T-helper 9 cell (primary cell): ENCODE measurements around the gene SSNA1.
"Not testable (repeated sequence)": the region's sequence is repeated elsewhere in the genome, so short reads cannot be mapped to it uniquely, and the experiment has no call there.

Source experiments
- DNase-seq: peaks from one replicate; pipeline ENCODE4 v3.0.0-alpha.2; 2020

The SSNA1 gene

GRCh38 chr9:137234758-137235423 is 46.4 kb downstream of the SSNA1 start:
- no peak for DNase-seq

DNA sequence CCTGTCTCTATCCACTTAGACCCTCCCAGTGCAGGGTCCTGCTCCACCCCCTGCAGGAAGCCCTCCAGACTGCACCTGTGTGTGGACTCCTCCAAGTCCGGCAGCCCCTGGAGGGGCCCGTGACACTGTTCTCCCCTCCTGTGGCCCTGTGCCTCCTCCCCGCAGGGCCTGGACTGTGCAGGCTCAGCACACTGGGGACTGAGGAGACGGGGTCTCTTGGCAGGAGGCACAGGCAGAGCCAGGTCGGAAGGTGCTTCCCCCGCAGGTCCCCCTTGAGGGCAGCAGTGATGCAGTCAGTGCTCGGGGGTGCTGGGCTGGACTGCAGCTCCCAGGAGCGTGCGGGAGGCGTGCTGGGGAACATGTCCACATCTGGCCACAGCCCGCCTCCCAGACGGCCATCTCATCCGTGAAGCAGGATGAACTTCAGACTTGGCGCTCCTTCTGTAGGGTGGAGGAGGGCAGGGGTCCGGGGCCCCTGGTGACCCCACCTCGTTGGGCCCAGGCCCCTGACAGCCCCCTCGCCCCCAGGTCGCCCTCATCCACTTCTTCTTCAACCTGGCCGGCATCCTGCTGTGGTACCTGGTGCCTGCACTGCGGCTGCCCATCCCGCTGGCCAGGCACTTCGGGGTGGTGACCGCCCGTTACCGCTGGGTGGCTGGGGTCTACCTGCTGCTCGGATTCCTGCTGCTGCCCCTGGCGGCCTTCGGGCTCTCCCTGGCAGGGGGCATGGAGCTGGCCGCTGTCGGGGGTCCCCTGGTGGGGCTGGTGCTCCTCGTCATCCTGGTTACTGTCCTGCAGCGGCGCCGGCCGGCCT is 47.2 kb downstream of the SSNA1 start:
- no peak for DNase-seq

GRCh38 chr9:137236238-137236935 is 47.9 kb downstream of the SSNA1 start:
- peak; percentile 92 for DNase-seq

GRCh38 chr9:137236936-137237421 is 48.5 kb downstream of the SSNA1 start:
- no peak for DNase-seq

- DNase-seq = no peak
These were observed 49.6 kb downstream of the SSNA1 start for GRCh38 chr9:137237759-137238726.

GRCh38 chr9:137239541-137240200 is 51.2 kb downstream of the SSNA1 start:
- not testable (repeated sequence) for DNase-seq
